GM18511 (cell line): ENCODE measurements around the gene TMEM131L.

Source experiments
- ATAC-seq: cut with Tn5 transposase; IDR thresholded peaks from one replicate; pipeline ENCODE4 v1.9.1; 2021; ENCODE audit warnings: mild to moderate bottlenecking, moderate library complexity; ENCODE audit not compliant: unreplicated experiment

The TMEM131L gene

DNA sequence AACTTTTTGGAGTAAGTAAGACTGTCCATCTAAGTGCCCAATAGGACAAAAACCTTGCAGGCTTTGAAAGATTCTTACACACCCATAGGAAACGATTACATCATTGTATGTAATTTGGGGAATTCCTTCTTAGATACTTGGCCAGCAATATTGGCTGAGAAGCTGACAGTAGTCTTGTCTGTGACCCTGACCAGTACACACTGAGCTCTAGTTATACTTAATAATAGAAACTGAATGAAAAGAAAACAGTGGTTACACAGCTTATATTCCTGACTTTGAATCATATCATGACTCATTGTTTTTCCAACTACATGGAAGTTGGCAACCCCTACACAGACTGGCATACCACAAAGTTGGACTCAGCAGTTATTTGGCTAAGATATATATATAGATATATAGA, 210.8 kb downstream of the TMEM131L start:
- ATAC-seq = no peak

DNA sequence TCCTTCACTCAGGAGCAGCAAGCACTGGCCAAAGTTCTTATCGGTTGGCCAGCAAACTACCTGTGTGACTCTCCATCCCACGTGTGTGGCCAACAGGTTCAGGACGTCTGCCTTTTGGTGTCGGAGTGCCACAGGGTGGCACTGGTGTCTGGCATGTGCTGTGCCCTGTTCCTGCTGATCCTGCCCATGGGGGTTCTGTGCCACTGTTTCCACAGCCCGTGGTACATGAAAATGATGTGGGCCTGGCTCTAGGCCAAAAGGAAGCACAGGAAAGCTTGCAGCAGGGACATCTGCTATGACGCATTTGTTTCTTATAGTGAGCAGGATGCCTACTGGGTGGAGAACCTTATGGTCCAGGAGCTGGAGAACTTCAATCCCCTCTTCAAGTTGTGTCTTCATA, 213.3 kb downstream of the TMEM131L start:
- ATAC-seq = no peak

DNA sequence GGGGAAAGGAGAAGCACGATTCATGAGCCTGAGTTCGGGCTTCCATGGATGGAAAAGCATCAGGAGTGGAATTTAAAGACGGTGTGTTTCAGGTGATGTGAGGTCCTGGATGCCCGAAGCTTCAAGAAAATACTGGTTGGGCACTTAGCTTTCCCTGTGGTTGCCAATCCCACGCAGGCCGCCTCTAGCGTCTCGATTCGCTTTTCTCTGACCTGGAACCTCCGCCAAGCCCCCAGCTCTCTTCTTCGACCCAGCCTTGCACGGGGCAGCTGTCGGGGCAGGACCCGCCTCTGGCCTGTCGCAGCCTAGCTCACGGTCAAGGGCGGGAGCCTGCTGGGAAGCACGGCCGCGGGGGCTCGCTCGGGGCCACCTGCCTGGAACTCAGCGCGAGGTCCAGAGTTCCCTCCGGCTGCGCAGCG, 217.6 kb downstream of the TMEM131L start:
- no peak for ATAC-seq

DNA sequence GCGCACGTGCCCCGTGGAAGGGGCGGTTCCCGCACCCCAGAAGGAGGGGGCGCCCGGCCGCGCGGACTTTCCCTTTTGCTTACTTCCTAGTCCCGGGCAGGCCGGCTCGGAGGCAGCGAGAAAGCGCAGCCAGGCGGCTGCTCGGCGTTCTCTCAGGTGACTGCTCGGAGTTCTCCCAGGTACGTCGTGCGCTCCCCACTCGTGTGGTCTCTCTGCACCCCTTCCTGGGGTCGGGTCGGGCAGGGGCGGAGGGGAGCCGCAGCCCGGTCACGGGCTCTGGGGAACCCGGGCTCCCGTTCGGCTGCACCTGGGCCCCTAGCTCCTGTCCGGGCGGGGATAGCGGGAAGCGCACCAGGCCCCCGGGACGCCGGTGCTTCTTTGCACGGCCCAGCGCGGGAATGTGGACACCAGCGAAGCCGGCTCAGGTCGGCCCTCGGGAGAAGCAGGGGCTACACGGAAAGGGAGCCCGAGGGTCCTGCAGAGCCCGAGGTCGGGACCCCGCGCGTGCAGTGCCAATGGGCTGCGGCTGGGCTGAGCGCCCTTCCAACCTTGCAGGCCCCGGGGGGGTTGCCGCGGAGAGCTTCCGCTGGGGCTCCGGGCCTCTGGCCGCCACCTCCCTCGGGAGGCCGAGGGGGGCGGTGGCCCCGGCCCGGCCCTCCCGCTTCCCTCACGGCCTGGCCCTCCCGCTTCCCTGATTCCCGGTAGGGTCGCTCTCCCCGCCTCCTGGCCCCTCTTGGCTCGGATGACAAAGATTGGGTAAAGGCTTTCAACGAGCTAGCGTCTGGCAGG, 218.2 kb downstream of the TMEM131L start, which contains the start of gene TLR2:
Gene TLR2, plus strand, starts transcription at position 99 of the 789 bp plus-strand sequence. CDS start 18,628 bp downstream, outside the sequence.
- ATAC-seq = peak; percentile 93

DNA sequence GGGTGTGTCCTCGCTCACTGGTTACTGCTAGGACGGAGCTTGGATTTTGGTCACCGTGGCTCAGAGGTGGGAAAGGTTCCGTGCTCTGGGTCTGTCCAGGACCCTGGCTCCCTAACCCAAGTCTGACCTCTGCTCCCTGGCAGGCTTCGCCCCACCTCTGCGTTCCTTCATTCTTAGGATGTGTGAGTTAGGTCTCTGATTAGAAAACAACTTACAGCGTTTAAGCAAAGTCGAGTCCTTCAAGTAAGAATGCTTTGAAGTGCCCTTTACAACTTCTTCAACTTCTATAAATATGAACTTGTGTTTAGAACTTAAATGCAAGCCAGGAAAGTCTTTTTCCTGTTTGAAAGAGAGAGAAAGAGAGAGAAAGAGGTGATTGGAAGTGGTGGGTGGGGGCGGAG, 218.8 kb downstream of the TMEM131L start:
- no peak for ATAC-seq
